Measurements from ENCODE around the gene REX1BD. TPM values are rescaled to one million over a fixed set of nuclear protein-coding genes. Genes with fewer than 3 reads are reported as not detected.

The REX1BD gene
- total and polyA plus RNA-seq, 4 donors = 51.4 to 114 (median 83.0) TPM

GRCh38 chr19:18626906-18627305 lies 38.3 kb downstream of the REX1BD start:
- Histone ChIP-seq H3K9me3 (ENCODE audit: control insufficient read depth in 4 of 4, insufficient read depth in 3 of 4, low read length in 3 of 4) (no peaks in the 10 kb centered on the region), H3K4me1 (ENCODE audit: control insufficient read depth in 5 of 5, insufficient read depth in 5 of 5, low read length in 5 of 5) (no peaks in the 10 kb centered on the region), H3K27ac (ENCODE audit: low read depth in 1 of 2, low read length in 1 of 2) (no peak overlapping the region), H3K4me3 (no peak overlapping the region), H3K9ac (ENCODE audit: insufficient read depth in 1 of 2, low read length in 2 of 2) (no peak overlapping the region), H3K36me3 (ENCODE audit: control insufficient read depth in 4 of 4, insufficient read depth in 4 of 4, low read length in 4 of 4) (no peaks in the 10 kb centered on the region), H3K27me3 (ENCODE audit: control insufficient read depth in 3 of 3, insufficient read depth in 3 of 3, low read length in 2 of 3) (no peaks in the 10 kb centered on the region)
- TF ChIP-seq, protein P1, sequence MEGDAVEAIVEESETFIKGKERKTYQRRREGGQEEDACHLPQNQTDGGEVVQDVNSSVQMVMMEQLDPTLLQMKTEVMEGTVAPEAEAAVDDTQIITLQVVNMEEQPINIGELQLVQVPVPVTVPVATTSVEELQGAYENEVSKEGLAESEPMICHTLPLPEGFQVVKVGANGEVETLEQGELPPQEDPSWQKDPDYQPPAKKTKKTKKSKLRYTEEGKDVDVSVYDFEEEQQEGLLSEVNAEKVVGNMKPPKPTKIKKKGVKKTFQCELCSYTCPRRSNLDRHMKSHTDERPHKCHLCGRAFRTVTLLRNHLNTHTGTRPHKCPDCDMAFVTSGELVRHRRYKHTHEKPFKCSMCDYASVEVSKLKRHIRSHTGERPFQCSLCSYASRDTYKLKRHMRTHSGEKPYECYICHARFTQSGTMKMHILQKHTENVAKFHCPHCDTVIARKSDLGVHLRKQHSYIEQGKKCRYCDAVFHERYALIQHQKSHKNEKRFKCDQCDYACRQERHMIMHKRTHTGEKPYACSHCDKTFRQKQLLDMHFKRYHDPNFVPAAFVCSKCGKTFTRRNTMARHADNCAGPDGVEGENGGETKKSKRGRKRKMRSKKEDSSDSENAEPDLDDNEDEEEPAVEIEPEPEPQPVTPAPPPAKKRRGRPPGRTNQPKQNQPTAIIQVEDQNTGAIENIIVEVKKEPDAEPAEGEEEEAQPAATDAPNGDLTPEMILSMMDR (IDR thresholded peaks at IDR 0.05; ENCODE audit: control extremely low read depth, extremely low read depth) = no peak
- ATAC-seq (ENCODE audit: insufficient read depth, low FRiP score) = no peak
- 73 to 82% methylated on average over 2 of the region's 2 CpGs for WGBS, 2 donors
- DNase-seq = no peak

DNA sequence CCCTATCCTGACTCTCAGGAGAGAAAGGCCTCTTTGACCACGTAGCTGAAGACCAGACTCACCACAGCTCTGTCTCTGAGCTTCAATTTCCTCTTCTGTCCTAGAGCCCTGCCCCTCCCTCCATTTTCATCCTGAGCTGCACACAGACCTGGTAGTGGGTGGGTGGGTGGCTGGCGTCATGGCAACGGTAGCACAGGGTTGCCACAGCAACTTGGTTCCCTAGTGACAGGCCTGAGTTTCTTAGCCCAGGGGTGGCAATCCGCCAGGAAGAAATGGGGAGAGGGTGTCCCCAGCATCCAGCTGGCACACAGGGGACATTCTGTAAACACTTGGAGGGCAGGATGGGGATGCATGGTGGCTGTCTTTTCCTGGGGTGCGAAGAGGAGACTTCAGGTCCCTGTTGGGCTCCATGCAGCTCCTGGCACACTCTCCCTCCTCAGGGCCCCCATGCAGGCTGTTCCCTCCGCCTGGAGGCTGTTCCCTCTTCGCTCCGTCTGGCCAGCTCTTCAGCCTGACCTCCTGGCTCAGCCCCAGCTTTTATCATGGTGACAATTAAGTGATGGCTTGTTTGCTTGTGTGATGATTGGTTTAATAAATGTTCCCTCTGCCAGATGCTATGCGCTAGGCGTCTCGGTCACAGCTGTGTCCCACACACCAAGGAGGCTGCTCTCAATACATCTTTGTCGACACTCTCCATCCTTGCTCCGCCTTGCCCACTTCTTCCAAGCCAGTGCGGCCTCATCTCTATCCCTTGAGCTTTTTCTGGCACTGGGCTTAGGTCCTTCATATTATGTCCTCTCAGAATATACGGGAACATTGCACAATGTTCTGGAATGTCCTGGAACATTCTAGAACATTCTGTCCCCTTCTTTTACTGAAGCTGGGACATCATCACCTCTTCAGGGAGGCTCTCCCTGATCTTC lies 40.8 kb downstream of the REX1BD start:
- H3K27me3 ChIP-seq (ENCODE audit: control insufficient read depth in 3 of 3, insufficient read depth in 3 of 3, low read length in 2 of 3) = no peaks in the 10 kb centered on the region
- H3K4me3 ChIP-seq = no peak overlapping the region
- 68 to 74% methylated on average over 15 of the region's 15 CpGs for WGBS, 2 donors
- ATAC-seq (ENCODE audit: insufficient read depth, low FRiP score) (no peak), DNase-seq (peak in 1 of 3 donors; percentile 43)
- H3K9ac ChIP-seq (ENCODE audit: insufficient read depth in 1 of 2, low read length in 2 of 2) = no peak overlapping the region
- H3K36me3 ChIP-seq (ENCODE audit: control insufficient read depth in 4 of 4, insufficient read depth in 4 of 4, low read length in 4 of 4) = no peaks in the 10 kb centered on the region
- H3K4me1 ChIP-seq (ENCODE audit: control insufficient read depth in 5 of 5, insufficient read depth in 5 of 5, low read length in 5 of 5) = no peaks in the 10 kb centered on the region
- H3K9me3 ChIP-seq (ENCODE audit: control insufficient read depth in 4 of 4, insufficient read depth in 3 of 4, low read length in 3 of 4) = no peaks in the 10 kb centered on the region
- TF ChIP-seq, protein P1 (IDR thresholded peaks at IDR 0.05; ENCODE audit: control extremely low read depth, extremely low read depth) = no peak
- no peak overlapping the region for H3K27ac ChIP-seq (ENCODE audit: low read depth in 1 of 2, low read length in 1 of 2)

DNA sequence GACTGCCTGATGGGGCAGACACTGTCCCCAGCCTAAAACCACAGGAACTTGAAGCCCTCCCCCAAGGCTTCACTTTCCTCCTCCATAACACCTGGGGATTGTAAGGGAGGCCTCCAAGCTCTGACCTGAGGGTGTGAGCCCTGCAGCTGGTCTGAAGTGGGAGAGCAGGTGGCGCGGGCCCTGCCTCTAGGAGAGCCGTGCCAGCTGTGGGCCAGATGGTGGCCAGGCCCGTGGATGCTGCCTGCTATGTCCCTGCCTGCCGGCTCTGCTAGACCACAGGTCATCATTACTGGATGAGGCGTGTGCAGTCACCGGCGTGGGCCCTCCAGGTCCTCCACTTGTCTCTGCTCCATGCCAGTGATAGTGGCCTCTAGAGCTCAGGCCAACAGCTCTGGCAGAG lies 44.7 kb downstream of the REX1BD start:
- DNase-seq (no peak), ATAC-seq (ENCODE audit: insufficient read depth, low FRiP score) (no peak)
- WGBS, 2 donors = 80 to 91% methylated on average over 8 of the region's 8 CpGs
- Histone ChIP-seq H3K4me1 (ENCODE audit: control insufficient read depth in 5 of 5, insufficient read depth in 5 of 5, low read length in 5 of 5) (peaks cover 0 to 6% (median 4%) of the 10 kb centered on the region in 5 donors), H3K9ac (ENCODE audit: insufficient read depth in 1 of 2, low read length in 2 of 2) (no peak overlapping the region), H3K36me3 (ENCODE audit: control insufficient read depth in 4 of 4, insufficient read depth in 4 of 4, low read length in 4 of 4) (no peaks in the 10 kb centered on the region), H3K9me3 (ENCODE audit: control insufficient read depth in 4 of 4, insufficient read depth in 3 of 4, low read length in 3 of 4) (no peaks in the 10 kb centered on the region), H3K27ac (ENCODE audit: low read depth in 1 of 2, low read length in 1 of 2) (no peak overlapping the region), H3K27me3 (ENCODE audit: control insufficient read depth in 3 of 3, insufficient read depth in 3 of 3, low read length in 2 of 3) (no peaks in the 10 kb centered on the region), H3K4me3 (no peak overlapping the region)
- TF ChIP-seq, protein P1 (IDR thresholded peaks at IDR 0.05; ENCODE audit: control extremely low read depth, extremely low read depth) = no peak

All from lung (tissue), 12 donors.